ENCODE measurements around the gene NSMCE1. TPM values are rescaled to one million over a fixed set of nuclear protein-coding genes. Genes with fewer than 3 reads are reported as not detected.

The NSMCE1 gene
- total and polyA plus RNA-seq, 2 of the 8 experiments (the other 6 are each of a cell fraction or from before 2014, with no cell fraction given): 8.1 to 16.6 TPM

DNA sequence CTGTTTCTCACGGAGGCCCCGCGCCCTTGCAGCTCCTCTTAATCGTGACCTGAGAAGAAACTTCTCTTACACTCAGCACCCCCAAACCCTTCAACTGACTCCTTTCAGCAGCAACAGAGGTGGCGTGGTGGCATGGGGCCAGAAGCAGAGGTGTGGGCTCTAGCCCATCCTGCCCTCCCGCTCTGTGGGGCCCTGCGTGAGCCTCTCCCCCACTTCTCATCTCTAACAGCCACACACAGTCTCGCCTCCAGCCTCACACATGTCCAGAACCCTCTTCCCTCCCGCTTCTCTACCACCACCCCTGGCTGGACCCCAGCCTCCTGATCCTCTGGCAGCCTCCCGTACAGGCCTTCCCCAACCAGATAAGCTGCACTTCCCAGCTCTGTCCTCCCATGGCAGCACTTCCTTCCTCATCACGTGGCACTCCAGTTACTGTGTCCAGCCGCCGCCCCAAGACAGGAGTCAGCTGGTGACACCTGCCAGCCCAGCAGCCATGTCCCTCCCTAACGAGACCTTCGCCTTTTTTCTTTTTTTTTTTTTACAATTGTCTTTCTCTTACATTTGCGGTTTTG lies 30.5 kb downstream of the NSMCE1 start:
- no peak overlapping the region for H3K4ac ChIP-seq (replicated peaks; ENCODE audit: insufficient read length, low read depth, low read length)

More for the DNA sequence above, 30.5 kb downstream of the NSMCE1 start:
- Histone ChIP-seq H2BK120ac (replicated peaks; ENCODE audit: low read depth, low read length) (no peak overlapping the region), H4K20me1 (replicated peaks in 1 of 2; ENCODE audit: control insufficient read depth in 1 of 2, insufficient read depth in 2 of 2, low read length in 2 of 2) (peaks cover 0 to 1% of the 10 kb centered on the region in 2 experiments), H4K91ac (replicated peaks; ENCODE audit: insufficient read length, low read length) (no peak overlapping the region), H2BK12ac (ENCODE audit: low read depth, low read length) (no peak overlapping the region; the same call in 1 of the 2 replicates), H3K79me2 (ENCODE audit: control insufficient read depth in 1 of 2, insufficient read depth in 2 of 2, low read length in 2 of 2) (no peaks in the 10 kb centered on the region), H4K5ac (ENCODE audit: insufficient read length, low read depth, low read length) (no peak overlapping the region), H3K9ac (replicated peaks in 1 of 4; ENCODE audit: extremely low read depth in 1 of 4, low read depth in 3 of 4, low read length in 3 of 4) (no peak overlapping the region), H3K27me3 (replicated peaks in 1 of 4; ENCODE audit: control insufficient read depth in 3 of 4, extremely low read depth in 1 of 4, insufficient read depth in 3 of 4, low read length in 3 of 4) (no peaks in the 10 kb centered on the region), H3K23me2 (ENCODE audit: low read depth, low read length) (no peaks in the 10 kb centered on the region), H3K18ac (ENCODE audit: extremely low read depth, low read length) (no peak overlapping the region), H3K4me3 (ENCODE audit: extremely low read depth in 1 of 4, insufficient read depth in 2 of 4, low read depth in 3 of 4, low read length in 4 of 4) (no peak overlapping the region), H3K36me3 (ENCODE audit: control insufficient read depth in 2 of 4, insufficient read depth in 4 of 4, low read length in 3 of 4) (0 out of 8 replicates have a peak, but pooled peaks cover 0 to 3% (median 0%) of the 10 kb centered on the region in 4 experiments), H3K56ac (replicated peaks; ENCODE audit: insufficient read length, low read depth, low read length) (no peak overlapping the region), H3K27ac (ENCODE audit: low read depth, low read length) (no peak overlapping the region), H2BK5ac (ENCODE audit: low read depth, low read length) (no peak overlapping the region), H2BK15ac (ENCODE audit: low read length) (no peak overlapping the region), H3K9me3 (ENCODE audit: insufficient read depth in 2 of 2, low read depth in 1 of 2, low read length in 1 of 2) (no peaks in the 10 kb centered on the region), H3K14ac (ENCODE audit: insufficient read length) (no peak overlapping the region), H2AFZ (ENCODE audit: low read length) (no peak overlapping the region), H3K23ac (ENCODE audit: insufficient read length) (no peak overlapping the region), H2AK5ac (ENCODE audit: low read depth, low read length) (0 out of 2 replicates have a peak overlapping the region, but pooled peaks have one; percentile 1), H4K8ac (ENCODE audit: extremely low read depth, insufficient read depth, low read length) (0 out of 2 replicates have a peak overlapping the region, but pooled peaks have one; percentile 1), H3K79me1 (ENCODE audit: low read depth, low read length) (no peaks in the 10 kb centered on the region), H2BK20ac (ENCODE audit: low read length) (no peak overlapping the region), H3K4me1 (replicated peaks in 1 of 4; ENCODE audit: control insufficient read depth in 3 of 4, insufficient read depth in 4 of 4, low read length in 3 of 4) (peaks cover 0 to 5% (median 2%) of the 10 kb centered on the region in 4 experiments; a peak in 3 of 7 replicates), H3K4me2 (ENCODE audit: insufficient read depth in 1 of 2, low read depth in 2 of 2, low read length in 2 of 2) (no peak overlapping the region)
- FAIRE-seq: no peak
- no peak for DNase-seq (ENCODE audit: low read depth in 1 of 2, low spot score in 2 of 2)
- 86% methylated on average over 13 of the region's 16 CpGs; no CpG with 5 or more reads in 1 of the 2 experiments for WGBS, 2 experiments (ENCODE audit: extremely low coverage in 1 of 2, insufficient coverage in 1 of 2, insufficient read length in 1 of 2, insufficient replicate concordance in 2 of 2, low coverage in 1 of 2, low lambda C conversion rate in 2 of 2, missing lambda C conversion rate in 1 of 2)
- POLR2A ChIA-PET (ENCODE audit: partially characterized antibody): interaction anchor here (0.6 kb wide), 2 partner anchors 136 to 219 kb away, joined by 3 to 4 read pairs; no protein-coding TSS in a partner anchor
- CTCF ChIA-PET (ENCODE audit: partially characterized antibody): interaction anchor here (0.8 to 17.4 kb wide), 7 partner anchors 57 to 214 kb away, joined by 3 to 241 read pairs (median 4); no protein-coding TSS in a partner anchor
- TF ChIP-seq CHD2 (IDR thresholded peaks at IDR 0.05; ENCODE audit: low read length): no peak
- TF ChIP-seq, protein P1, sequence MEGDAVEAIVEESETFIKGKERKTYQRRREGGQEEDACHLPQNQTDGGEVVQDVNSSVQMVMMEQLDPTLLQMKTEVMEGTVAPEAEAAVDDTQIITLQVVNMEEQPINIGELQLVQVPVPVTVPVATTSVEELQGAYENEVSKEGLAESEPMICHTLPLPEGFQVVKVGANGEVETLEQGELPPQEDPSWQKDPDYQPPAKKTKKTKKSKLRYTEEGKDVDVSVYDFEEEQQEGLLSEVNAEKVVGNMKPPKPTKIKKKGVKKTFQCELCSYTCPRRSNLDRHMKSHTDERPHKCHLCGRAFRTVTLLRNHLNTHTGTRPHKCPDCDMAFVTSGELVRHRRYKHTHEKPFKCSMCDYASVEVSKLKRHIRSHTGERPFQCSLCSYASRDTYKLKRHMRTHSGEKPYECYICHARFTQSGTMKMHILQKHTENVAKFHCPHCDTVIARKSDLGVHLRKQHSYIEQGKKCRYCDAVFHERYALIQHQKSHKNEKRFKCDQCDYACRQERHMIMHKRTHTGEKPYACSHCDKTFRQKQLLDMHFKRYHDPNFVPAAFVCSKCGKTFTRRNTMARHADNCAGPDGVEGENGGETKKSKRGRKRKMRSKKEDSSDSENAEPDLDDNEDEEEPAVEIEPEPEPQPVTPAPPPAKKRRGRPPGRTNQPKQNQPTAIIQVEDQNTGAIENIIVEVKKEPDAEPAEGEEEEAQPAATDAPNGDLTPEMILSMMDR (IDR thresholded peaks at IDR 0.05; ENCODE audit: control extremely low read depth in 1 of 3, insufficient read depth in 1 of 3, low read depth in 1 of 3, low read length in 3 of 3): peak in 1 of 3 experiments; percentile 5; a peak in 1 of 4 replicates

Data from H1 (cell line).